Right ventricle myocardium inferior (tissue), 1 donor: ENCODE results near the gene DAAM1. TPM values are rescaled to one million over a fixed set of nuclear protein-coding genes. Genes with fewer than 3 reads are reported as not detected.
A peak's percentile ranks its signal among the peaks of the same experiment; 100 is the strongest.

ENCODE experiments used
- ATAC-seq: fragments of 200-7000 bp; cut with Tn5 transposase; one replicate; pipeline ENCODE4 v1.9.1; 2020; ENCODE audit warnings: mild to moderate bottlenecking, moderate library complexity
- DNase-seq: peaks from one replicate; pipeline ENCODE4 v3.0.0; 2021; ENCODE audit errors: missing footprints
- intact Hi-C: fragments of 100-400 bp; cut with DNase I; formaldehyde crosslinking; loops from one replicate; pipeline ENCODE4 v1.11.0; 2022
- total RNA-seq: library from RNA; stranded (reverse); fragmentation: NEBNext Ultra II Directional; extraction: Animal tissue kit (Norgen Biotek cat#: 25700); gene quantifications from one replicate; pipeline ENCODE4 v1.2.1, GENCODE V29; 2021
- donor health status: DM: no; HTN: yes; CAD: no; lungs with severe emphysema.

The DAAM1 gene
- total RNA-seq, 1 donor from 2014 or later, result 120 TPM

DNA sequence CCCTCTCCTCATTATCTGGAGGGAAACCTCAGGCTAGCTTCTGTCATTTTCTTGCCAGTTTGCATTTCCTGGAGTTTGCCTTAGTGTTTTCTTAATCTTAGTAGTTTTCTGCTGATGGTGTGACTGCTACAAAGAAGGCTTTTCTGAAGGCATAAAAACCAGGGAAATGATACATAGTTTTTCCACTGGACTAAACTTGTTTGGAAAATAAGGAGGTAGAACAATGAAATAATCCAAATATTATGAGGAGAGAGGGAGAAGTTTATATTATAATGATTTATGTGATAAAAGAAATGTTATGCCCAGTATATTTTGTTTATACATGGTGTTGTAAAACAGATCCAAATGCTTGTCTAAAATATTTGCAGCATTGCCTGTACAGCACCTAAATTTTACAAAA, 22.2 kb downstream of the DAAM1 start:
- intact Hi-C loops, result no loop called here
- ATAC-seq, result no peak
- DNase-seq, result no peak

DNA sequence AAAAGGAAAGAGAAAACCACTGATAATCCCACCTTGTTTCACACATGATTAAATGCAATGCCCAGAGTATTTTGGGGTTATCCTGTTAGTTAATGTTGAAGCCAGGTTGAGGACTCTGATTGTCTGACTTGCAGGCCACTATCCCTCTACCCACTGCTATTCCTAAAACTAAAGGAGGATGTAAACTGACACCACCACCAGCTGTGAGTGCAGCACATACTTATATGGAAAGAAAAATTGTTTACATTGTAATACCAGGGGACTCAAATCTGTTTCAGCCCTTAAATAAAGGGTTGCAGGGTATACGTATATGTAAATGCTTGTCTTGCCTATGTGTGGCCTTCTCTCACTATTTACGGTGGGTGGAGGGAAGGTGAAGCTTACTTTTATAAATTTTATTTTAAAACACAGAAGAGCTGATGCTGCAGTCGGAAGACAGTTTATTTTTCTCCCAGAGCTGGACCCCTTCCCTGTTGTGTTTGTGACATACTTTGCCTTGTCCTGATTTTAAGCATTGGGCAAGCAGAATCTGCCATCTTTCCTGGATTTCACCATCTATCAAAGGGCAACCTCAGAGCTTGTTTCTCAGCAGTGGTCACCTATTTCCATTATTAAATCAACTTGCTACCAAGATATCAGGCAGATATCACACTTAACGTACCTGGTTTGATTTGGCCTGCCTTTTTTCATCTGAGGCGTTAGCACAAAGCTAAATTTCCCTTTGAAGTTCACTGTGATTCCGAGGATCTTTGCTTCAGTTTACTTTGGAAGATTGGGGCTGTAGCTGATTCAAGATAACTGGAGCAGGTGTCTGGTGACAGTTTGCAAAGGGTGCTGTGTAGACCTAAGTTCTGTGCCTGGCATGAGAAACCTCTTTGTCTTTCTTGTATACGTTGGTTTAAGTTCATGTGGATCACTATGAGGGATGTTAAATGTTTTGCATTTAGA, 25.2 kb downstream of the DAAM1 start:
- DNase-seq (no peak), ATAC-seq (no peak)
- intact Hi-C loops, result no loop called here

DNA sequence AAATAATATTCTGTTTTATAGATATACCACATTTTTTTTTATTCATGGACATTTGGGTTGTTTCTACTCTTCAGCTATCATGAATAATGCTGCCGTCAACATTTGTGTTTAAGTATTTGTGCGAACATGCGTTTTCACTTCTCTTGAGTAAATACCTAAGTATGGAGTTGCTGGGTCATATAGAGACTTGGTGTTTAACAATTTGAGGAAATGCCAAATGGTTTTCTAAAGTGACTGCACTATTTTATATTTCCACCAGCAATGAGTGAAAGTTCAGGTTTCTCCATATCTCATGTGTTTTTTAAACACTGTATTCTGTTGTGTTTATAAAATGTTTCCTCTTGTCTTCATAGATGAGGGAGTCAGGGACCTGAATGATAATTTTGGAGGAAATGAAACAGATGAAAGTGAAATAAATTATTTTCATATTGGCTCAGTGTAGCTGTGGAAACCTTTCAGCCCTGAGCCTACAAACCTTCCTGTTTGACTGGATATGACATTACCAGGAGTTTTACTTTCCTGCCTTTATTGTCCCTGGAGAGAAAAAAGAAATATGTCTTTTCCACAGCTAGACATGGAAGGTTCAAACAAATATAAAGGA, 26.3 kb downstream of the DAAM1 start:
- ATAC-seq, result no peak
- intact Hi-C loops, result loop anchor here (5.0 kb wide), 1 partner anchor 37 kb away; no protein-coding TSS in a partner anchor
- no peak for DNase-seq

DNA sequence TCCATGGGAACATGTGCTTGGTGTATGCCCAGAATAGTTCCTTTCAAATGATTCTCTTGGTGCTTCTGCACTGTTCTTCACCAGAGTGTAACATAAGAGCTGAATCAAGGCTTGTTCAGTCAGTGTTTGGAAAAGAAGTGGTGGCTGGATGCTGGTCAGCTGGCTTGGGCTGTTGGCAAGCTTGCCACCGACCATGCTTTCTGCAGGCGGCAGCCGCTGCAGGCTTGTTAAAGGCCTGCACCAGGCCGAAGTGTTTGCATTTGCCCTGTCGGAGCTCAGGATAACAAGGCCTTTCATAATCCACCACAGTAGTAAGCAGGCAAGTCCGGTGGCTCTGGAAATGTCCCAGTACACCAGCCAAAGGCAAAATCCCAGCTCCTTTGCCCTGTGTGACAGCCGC, 26.9 kb downstream of the DAAM1 start:
- ATAC-seq (peak; percentile 94), DNase-seq (peak; percentile 82)
- intact Hi-C loops, result loop anchor here (5.0 kb wide), 1 partner anchor 37 kb away; no protein-coding TSS in a partner anchor

DNA sequence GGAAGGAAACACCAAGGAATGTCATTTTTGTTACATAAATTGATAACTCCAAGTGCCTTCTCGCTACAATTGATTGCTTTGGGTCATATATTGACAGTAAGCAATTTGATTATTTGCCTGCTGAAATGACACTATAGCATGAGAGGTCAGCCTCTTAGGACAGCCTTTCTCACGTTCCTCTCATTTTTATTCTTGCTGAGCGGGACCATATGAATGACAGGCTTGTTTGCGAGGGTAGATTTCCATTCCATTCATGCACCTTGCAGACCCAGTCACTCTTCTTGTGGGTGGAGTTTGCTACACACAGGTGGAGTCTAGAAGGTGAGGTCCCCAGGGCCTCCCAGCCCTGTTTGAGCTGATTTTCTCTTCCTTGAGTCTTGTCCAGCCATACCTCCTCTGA, 27.3 kb downstream of the DAAM1 start:
- intact Hi-C loops, result loop anchor here (5.0 kb wide), 1 partner anchor 37 kb away; no protein-coding TSS in a partner anchor
- ATAC-seq, result no peak
- DNase-seq, result no peak

DNA sequence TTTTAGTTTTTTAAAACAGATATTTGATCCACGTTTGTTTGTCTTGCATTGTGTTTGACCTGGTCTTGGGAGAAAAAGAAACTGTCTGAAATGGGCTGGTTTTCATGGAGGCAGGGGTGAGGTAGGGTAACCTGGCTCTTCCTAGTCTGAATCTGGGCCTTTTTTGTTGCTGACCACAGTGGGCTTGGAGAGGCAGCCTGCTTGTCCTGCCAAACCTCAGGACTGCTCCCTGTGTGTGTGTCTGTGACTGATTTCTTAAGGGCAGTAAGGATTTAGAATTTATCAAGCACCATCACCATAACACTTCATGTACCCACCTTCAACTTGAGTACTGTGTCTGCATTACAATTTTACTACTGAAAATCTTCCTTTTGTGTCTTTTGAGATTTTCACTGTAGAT, 28.5 kb downstream of the DAAM1 start:
- no peak for ATAC-seq
- intact Hi-C loops, result loop anchor here (5.0 kb wide), 1 partner anchor 35 kb away; no protein-coding TSS in a partner anchor
- no peak for DNase-seq

DNA sequence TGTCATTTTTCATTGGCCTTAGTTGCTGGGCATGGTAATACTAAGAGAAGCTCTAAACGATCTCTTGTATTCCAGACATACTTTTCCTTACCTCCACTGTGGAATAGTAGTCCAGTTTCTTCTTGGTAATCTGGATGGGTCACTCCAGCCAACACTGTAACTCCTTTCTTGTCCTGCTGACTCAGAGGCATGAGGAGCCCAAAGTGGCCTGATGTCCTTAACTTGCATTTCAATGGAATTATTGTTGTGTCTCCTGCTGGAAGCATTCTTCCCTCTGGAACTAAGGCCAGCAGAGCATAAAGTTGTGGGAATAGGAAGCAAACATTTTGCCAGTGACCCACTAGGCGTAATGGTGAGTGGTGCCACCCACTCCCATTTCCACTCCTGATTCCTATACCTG, 33.1 kb downstream of the DAAM1 start:
- ATAC-seq (peak; percentile 30), DNase-seq (no peak)
- intact Hi-C loops, result no loop called here

DNA sequence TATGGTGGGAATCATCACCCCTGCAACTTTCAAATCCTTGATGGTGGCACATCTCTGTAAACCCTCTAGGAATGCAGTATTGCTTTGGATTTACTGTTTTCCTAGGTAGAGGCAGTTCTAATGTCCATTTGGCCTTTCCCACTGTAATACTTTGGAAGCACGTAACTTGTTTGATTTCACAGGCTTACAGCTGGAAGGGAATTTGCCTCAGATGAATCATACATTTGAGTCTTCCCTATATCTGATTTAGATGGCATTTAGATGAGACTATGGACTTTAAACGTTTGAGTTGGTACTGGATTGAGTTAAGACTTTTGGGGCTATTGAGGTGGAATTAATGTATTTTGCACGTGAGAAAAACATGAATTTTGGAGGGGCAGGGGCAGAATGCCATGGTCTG, 35.9 kb downstream of the DAAM1 start:
- no peak for ATAC-seq
- intact Hi-C loops, result no loop called here
- no peak for DNase-seq

DNA sequence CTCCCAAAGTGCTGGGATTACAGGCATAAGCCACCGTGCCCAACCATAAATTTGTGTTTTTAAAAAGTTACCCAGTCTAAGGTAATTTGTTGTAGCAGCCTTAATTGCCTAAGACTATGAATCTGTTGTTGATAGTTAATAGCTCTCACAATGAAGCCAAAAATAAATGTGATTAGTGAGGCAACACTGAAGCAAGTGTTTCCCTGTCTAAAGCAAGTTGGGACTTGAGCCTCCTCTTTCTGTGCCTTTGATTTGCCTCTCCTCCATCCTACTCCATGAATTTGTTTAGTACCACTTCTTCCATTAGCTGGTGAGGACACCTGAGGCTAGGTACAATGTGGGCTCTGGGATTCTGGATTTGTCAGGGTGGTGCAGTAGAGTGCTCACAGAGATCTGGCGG, 36.8 kb downstream of the DAAM1 start:
- ATAC-seq (no peak), DNase-seq (no peak)
- intact Hi-C loops, result no loop called here

DNA sequence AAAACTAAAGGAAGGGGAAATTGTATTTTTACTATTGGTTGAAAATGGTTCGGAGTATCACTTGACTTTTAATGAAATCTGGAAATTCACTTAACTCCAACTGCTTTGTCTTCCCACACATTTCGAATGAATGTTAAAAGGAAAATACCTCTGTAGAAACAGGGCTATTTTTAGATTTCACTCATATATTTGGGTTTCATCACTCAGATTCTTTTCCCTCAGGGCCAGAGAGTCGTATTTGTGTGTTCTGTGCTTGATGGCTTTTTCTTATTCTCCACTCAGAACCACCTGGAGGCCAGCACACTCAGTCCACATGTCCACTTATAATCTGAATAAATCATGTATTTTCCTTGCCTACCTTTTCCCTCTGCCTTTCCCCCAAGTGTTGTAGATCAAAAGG, 40.0 kb downstream of the DAAM1 start:
- ATAC-seq, result no peak
- no peak for DNase-seq
- intact Hi-C loops, result no loop called here

DNA sequence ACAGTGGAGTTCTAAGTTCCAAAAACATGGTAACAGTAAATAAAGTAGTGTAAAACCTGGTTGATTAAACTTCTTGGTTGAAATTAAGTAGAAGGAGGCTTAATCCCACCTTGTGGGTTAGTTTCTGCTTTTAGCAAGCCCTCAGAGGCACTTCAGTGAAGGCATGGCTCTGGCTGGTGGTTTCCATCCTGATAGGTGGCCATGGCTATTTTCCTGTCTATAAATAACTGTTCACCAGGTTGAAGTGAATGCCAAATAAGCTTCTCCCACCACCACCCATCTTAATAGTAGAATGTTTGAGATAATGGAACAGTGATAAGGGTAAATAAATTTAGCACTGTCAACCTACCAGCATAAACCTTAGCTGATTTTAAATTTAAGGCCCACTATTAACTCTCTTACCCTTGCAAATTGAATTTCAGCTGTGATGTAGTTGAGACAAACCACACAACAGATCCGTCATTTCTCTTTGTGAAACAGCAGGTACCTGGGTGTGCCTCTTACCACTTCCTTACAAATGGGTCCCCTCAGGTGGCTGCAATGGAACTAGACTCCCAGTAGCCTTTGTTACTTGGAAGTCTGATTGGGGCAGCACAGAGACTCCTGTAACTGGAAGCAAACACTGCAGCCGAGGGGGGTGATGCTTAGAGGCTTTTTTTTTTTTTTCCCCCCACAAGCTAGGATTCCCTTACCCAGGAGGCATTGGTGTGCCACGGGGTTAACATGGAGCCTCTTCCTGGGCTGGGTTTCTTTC, 41.4 kb downstream of the DAAM1 start:
- intact Hi-C loops, result no loop called here

DNA sequence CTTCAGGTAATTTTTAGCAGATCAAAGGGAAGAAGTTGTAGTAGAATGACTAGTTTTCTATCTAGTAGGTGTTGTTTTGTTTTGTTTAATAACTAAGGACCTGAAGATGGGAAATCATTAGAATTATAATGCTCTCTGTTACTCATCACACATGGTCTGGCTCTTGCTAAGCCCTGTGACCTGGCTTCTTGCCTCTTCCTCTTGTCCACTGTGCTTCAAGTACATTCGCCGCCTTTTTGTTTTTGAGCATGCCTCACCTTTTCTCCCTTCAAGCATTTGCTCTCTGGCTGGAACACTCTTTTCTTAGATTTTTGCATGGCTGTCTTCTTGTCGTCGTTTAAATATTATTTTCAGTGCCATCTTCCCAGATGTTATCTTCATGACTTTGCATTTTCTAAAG, 47.7 kb downstream of the DAAM1 start:
- no peak for DNase-seq
- peak; percentile 58 for ATAC-seq
- intact Hi-C loops, result no loop called here

More for the DNA sequence above, 41.4 kb downstream of the DAAM1 start:
- ATAC-seq, result peak; percentile 67
- DNase-seq, result no peak

DNA sequence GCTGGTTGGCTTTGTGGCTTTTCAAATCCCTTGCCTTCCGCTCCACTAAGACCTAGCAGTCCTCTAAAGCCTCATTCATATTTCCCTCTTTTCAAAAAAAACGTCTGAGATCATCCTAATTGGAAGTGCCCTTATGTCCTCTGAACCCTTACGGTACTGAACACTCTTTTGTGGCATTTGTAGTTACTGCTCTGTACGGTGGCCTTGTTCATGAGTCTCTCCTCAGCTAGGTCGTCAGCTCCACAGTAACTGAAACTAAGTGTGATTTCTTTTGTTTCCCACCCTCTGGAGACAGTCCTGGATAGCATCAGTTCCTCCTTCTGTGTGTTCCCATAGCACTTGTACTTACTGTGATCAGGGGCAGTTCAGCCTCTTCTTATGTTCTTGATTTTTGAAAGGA, 49.7 kb downstream of the DAAM1 start:
- ATAC-seq (peak; percentile 53), DNase-seq (no peak)
- intact Hi-C loops, result no loop called here

DNA sequence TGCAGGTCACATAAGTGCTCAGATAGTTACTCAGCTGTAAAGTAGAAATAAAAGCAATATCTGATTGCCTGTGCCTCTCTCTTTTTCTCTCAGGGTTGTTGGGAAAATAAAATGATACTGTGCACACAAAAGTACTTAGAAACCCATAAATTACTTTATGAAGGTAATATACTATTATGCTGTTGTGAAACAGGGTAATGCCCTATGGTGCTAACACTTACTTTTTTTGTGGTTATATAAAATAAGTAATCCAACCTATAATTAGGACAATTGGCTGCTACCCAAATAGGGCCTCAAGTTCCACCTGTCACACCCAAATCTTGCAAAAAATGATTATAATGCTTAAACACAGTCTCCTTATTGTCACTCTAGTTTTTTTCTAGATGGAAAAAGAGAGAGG, 50.6 kb downstream of the DAAM1 start:
- ATAC-seq, result no peak
- intact Hi-C loops, result no loop called here

DNA sequence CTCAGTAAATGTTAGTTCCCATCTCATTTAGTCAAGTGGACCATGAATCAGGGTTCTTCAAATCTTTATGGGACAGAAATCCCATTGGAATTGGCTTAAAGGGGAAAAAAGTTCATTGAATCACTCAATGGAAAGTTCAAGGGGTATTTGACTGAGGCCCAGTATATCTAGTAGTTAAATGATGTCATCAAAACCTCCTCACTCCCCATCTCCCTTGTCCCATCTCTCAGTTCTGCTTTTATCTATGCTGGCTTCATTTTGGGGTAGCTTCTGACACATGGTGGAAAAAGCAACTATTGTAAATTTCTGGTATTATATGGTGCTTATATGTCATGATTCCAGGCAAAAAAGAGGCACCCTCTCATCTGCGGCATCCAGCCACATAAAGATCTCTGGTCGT, 51.9 kb downstream of the DAAM1 start:
- intact Hi-C loops, result no loop called here
- DNase-seq, result no peak
- no peak for ATAC-seq

More for the DNA sequence above, 50.6 kb downstream of the DAAM1 start:
- no peak for DNase-seq

DNA sequence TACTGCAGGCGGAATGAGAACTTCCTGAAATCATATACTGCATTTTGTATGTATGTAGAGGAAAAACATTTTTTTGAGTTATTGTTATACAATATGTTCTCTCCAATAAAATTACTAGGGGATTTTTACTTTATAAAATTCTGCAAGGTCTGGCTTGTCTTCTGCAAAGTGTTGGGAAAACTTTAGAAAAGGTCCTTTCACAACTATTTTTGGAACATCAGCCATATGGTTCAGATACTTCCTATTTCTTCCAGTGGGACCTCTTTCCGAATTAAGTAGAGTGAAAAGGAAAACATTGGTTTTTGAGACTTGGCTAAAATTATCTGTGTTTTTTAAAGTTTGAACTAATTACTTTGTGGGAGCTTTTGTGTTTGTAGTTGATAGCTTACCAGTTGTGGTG, 52.7 kb downstream of the DAAM1 start:
- intact Hi-C loops, result no loop called here
- ATAC-seq (no peak), DNase-seq (no peak)

DNA sequence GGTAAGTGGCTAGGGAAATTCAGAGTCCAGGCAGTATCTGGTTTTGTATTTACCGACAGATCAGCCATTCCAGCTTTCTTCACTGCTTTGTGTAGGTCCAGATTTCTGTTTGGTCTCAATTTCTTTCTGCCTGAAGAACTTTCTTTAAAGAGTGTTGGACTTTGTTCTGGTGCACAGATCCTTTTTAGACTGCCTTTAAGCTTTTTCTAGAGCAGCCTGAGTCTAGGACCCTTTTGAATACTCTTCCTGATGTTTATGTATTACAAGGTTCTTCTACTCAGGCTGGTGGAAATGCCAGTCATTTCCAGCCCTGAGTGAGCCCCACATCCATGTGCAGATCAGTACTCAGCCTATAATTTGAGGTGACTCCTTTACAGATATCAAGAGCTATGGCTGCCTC, 54.7 kb downstream of the DAAM1 start:
- intact Hi-C loops, result no loop called here
- ATAC-seq, result no peak
- DNase-seq, result no peak

DNA sequence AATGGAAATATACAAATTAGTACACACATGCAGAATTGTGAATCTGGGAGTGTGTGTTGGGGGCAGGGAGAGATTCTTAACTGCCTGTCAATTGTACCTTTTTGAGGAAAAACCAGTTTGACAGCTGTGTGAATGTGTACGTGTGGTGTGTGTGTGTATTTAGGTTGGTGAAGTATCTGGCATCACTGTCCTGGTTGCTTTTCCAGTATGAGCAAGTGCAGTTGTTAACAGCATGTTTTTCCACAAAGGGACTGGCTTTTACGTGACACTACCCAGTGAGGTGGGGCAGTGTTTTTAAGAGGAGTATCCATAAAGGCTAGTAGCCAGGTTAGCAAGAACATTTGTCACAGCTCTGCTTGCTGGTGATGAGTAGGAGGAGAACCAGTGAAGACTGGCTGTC, 56.1 kb downstream of the DAAM1 start:
- ATAC-seq (no peak), DNase-seq (no peak)
- intact Hi-C loops, result no loop called here

DNA sequence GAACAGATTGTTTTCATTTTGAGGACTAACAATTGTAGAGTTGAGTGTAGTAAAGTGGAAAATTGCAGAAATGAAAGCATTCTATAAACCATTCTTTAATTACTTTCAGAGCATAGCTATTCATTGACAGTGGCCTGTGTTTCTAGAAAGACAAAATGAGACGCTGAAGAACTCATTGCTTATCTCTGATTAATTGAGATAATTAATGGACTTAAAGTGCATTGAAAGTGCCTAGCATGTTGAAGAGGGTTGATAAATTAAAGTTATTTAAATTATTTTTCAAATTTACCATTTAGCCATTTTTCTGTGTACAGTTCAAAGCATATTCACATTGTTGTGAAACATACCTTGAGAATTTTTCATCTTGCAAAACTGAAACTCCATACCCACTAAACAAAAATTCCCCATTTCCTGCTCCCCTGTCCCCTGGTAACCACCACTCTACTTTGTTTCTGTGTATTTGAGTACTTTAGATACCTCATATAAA, 57.4 kb downstream of the DAAM1 start:
- intact Hi-C loops, result no loop called here
- ATAC-seq (no peak), DNase-seq (no peak)
